CD4-positive, alpha-beta T cell (primary cell): ENCODE measurements around the gene RGP1. TPM values are rescaled to one million over a fixed set of nuclear protein-coding genes. Genes with fewer than 3 reads are reported as not detected.
A peak's percentile ranks its signal among the peaks of the same experiment; 100 is the strongest.

Experiments used
- ATAC-seq: fragments of 200-7000 bp; cut with Tn5 transposase; one replicate; pipeline ENCODE4 v1.10.0; 2022; ENCODE audit warnings: mild to moderate bottlenecking; ENCODE audit not compliant: poor library complexity
- CTCF ChIA-PET: fragments of 350-600 bp; sonication (Branson Sonifier 250); formaldehyde crosslinking; loops from one replicate; lab custom pipeline; 2021; ENCODE audit warnings: antibody characterized with exemption, inconsistent platforms; lab: Charles Lee
- POLR2A ChIA-PET: fragments of 350-600 bp; sonication (Branson Sonifier 250); formaldehyde crosslinking; loops from one replicate; lab custom pipeline; 2021; ENCODE audit warnings: antibody characterized with exemption, inconsistent platforms; lab: Charles Lee
- DNase-seq, 14 experiments: peaks; one replicate each; pipeline ENCODE4 v3.0.0-alpha.2; 2013 to 2020; ENCODE audit warnings: mixed read lengths in 2 of 14
- H3K27ac ChIP-seq, 2 donors: one replicate each; pipeline versions ENCODE4 v1.5.1 to v1.7.0; 2013; ENCODE audit warnings: low read length in 2 of 2, low read depth in 1 of 2, mild to moderate bottlenecking in 1 of 2
- H3K27me3 ChIP-seq, 2 experiments: 1 replicate in 1 of 2; 2 replicates in 1 of 2; pipeline versions ENCODE4 v1.6.1 to v1.7.0; 2013; ENCODE audit warnings: low read length in 2 of 2, control low read depth in 1 of 2, mild to moderate bottlenecking in 1 of 2, moderate library complexity in 1 of 2; ENCODE audit not compliant: insufficient read depth in 2 of 2, control insufficient read depth in 1 of 2
- H3K36me3 ChIP-seq: one replicate; pipeline ENCODE4 v1.6.1; 2013; ENCODE audit warnings: low read length, control low read depth; ENCODE audit not compliant: insufficient read depth
- H3K4me1 ChIP-seq: one replicate; pipeline ENCODE4 v1.6.1; 2013; ENCODE audit warnings: low read length, control low read depth; ENCODE audit not compliant: insufficient read depth
- H3K4me3 ChIP-seq: one replicate; pipeline ENCODE4 v1.5.1; 2013; ENCODE audit warnings: mild to moderate bottlenecking, low read length, moderate library complexity
- H3K9me3 ChIP-seq, 2 experiments: 1 replicate in 1 of 2; 2 replicates in 1 of 2; pipeline versions ENCODE4 v1.6.1 to v1.7.0; 2013; ENCODE audit warnings: low read length in 2 of 2, mild to moderate bottlenecking in 2 of 2, control low read depth in 1 of 2, moderate library complexity in 1 of 2; ENCODE audit not compliant: control insufficient read depth in 1 of 2, insufficient read depth in 1 of 2
- H3K27ac Mint-ChIP-seq: one replicate; pipeline ENCODE4 v1.8.0; 2020; ENCODE audit warnings: mixed read lengths
- H3K27me3 Mint-ChIP-seq: one replicate; pipeline ENCODE4 v1.8.0; 2021; ENCODE audit warnings: mixed read lengths
- H3K36me3 Mint-ChIP-seq: one replicate; pipeline ENCODE4 v1.8.0; 2021; ENCODE audit warnings: low read depth, mixed read lengths
- H3K4me1 Mint-ChIP-seq: one replicate; pipeline ENCODE4 v1.8.0; 2021; ENCODE audit warnings: low read depth, mixed read lengths
- H3K4me3 Mint-ChIP-seq: one replicate; pipeline ENCODE4 v1.8.0; 2020; ENCODE audit warnings: mild to moderate bottlenecking, mixed read lengths
- H3K9me3 Mint-ChIP-seq: one replicate; pipeline ENCODE4 v1.8.0; 2020; ENCODE audit warnings: mixed read lengths
- CTCF ChIP-seq: fragments of 200-600 bp; IDR thresholded peaks from one replicate; pipeline ENCODE4 v1.8.0; 2022; ENCODE audit warnings: antibody characterized with exemption, mild to moderate bottlenecking
- intact Hi-C, 2 experiments: fragments of 100-400 bp; cut with DNase I in 1 of 2; cut with micrococcal nuclease in 1 of 2; formaldehyde crosslinking; loops; one replicate each; pipeline versions ENCODE4 v1.15.1 to v1.9.0; 2023 to 2025; cut with DNase I, micrococcal nuclease
- total RNA-seq, 174 experiments: library from RNA in 2 of 174; stranded (reverse) in 2 of 174; gene quantifications; one replicate each; pipeline ENCODE4 v1.2.3 and lab custom pipeline; 2021 to 2026

The RGP1 gene
- total RNA-seq, 2 experiments from 2014 or later = 12.6 to 13.1 TPM

GRCh38 chr9:35750256-35750531, 1.1 kb downstream of the RGP1 start:
- peaks cover 51% of the 10 kb centered on the region for H3K4me1 Mint-ChIP-seq
- peaks cover 52% of the 10 kb centered on the region for H3K36me3 Mint-ChIP-seq

DNA sequence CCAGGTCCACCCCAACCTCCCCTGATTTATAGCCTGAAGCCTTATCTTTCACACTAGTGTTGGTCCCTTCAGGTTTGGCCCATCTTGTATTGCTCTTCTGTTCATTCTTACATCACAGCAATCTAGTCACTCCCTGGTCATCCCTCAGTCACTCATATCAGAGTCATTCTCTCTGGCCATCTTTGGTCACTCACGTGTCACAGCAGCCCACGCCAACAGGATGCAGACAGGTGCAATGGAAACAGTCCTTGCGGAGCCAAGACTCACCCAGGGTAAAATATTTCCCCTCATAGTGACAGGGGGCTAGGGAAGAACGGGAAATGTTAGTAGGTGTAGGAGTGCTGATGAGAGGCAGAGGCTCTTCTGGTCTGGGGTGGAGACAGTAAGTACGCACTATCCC, 4.4 kb downstream of the RGP1 start:
- DNase-seq (no peak), ATAC-seq (no peak)
- no peaks in the 10 kb centered on the region for H3K27me3 ChIP-seq
- H3K4me3 ChIP-seq = no peak overlapping the region
- H3K27me3 Mint-ChIP-seq = no peaks in the 10 kb centered on the region
- peaks cover 46% of the 10 kb centered on the region for H3K4me1 Mint-ChIP-seq
- peak overlapping the region; percentile 46 for H3K4me3 Mint-ChIP-seq
- H3K36me3 ChIP-seq = peaks cover 43% of the 10 kb centered on the region
- no peaks in the 10 kb centered on the region for H3K9me3 Mint-ChIP-seq
- no peak overlapping the region for H3K27ac ChIP-seq
- peaks cover 56% of the 10 kb centered on the region for H3K36me3 Mint-ChIP-seq
- no peak for TF ChIP-seq CTCF
- peaks cover 38% of the 10 kb centered on the region for H3K4me1 ChIP-seq
- POLR2A ChIA-PET = interaction anchor here (0.8 kb wide), 1 partner anchor 58 kb away, joined by 3 read pairs; the partner anchor contains the start of gene SPAG8
- no peaks in the 10 kb centered on the region for H3K9me3 ChIP-seq
- intact Hi-C loops = no loop called here
- CTCF ChIA-PET = no interaction called here
- H3K27ac Mint-ChIP-seq = peak overlapping the region; percentile 43

More at GRCh38 chr9:35750256-35750531, 1.1 kb downstream of the RGP1 start:
- no peaks in the 10 kb centered on the region for H3K27me3 Mint-ChIP-seq
- H3K9me3 Mint-ChIP-seq = no peaks in the 10 kb centered on the region
- intact Hi-C loops = no loop called here
- H3K27ac Mint-ChIP-seq = peak overlapping the region; percentile 88
- no peaks in the 10 kb centered on the region for H3K9me3 ChIP-seq
- H3K36me3 ChIP-seq = peaks cover 43% of the 10 kb centered on the region
- DNase-seq = no peak
- no peak for ATAC-seq
- TF ChIP-seq CTCF = no peak
- H3K27ac ChIP-seq = peak overlapping the region; percentile 65 to 85
- peak overlapping the region; percentile 99 for H3K4me3 Mint-ChIP-seq
- POLR2A ChIA-PET = interaction anchor here (1.3 to 4.2 kb wide), 6 partner anchors 14 to 103 kb away, joined by 4 to 73 read pairs (median 18); partner anchors contain the start of genes ARHGEF39, CREB3, SPAG8 and TLN1
- peak overlapping the region; percentile 98 for H3K4me3 ChIP-seq
- H3K4me1 ChIP-seq = peaks cover 48% of the 10 kb centered on the region
- CTCF ChIA-PET = interaction anchor here (1.0 to 3.5 kb wide), 8 partner anchors 15 to 146 kb away, joined by 3 to 32 read pairs (median 8); partner anchors contain the start of genes CREB3 and TLN1
- H3K27me3 ChIP-seq = no peaks in the 10 kb centered on the region

DNA sequence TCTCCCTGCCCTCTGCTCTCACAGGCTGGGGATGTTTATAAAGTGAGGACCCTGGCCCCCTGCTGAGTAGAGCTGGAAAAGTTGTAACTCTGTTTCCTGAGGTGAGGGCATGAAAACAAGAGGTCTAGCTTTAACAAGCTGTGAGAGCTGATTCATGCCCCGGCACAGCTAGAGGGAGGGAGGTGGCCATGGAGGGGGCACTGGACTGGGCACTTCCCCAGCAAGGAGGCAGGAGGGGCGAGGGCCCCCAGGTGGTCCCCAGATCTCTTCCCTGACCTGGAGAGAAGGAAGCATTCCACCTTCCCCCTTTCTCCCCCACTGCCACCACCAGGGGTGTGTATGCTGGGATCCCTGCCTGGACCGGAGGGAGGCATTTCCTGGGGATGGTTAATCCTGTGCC, 5.2 kb downstream of the RGP1 start, which contains the start of gene MSMP:
TSS of gene MSMP (minus strand) at position 13 of the 400 bp plus-strand sequence. CDS start 147 bp downstream, outside the sequence.
- Histone ChIP-seq H3K27ac (no peak within 1 kb of the TSS), H3K36me3 (peaks cover 43% of the 10 kb centered on the region), H3K4me1 (peaks cover 38% of the 10 kb centered on the region), H3K4me3 (no peak within 1 kb of the TSS), H3K9me3 (no peaks in the 10 kb centered on the region), H3K27me3 (no peaks in the 10 kb centered on the region)
- intact Hi-C loops = no loop called here
- H3K27me3 Mint-ChIP-seq = no peaks in the 10 kb centered on the region
- no peak for TF ChIP-seq CTCF
- ChIA-PET CTCF (no interaction called here), POLR2A (no interaction called here)
- DNase-seq (no peak), ATAC-seq (no peak)
- H3K9me3 Mint-ChIP-seq = no peaks in the 10 kb centered on the region
- H3K4me3 Mint-ChIP-seq = peak within 1 kb of the TSS; percentile 68
- H3K36me3 Mint-ChIP-seq = peaks cover 55% of the 10 kb centered on the region
- H3K4me1 Mint-ChIP-seq = peaks cover 50% of the 10 kb centered on the region
- H3K27ac Mint-ChIP-seq = peak within 1 kb of the TSS; percentile 81
